ENCODE results near the gene TBC1D14. TPM values are rescaled to one million over a fixed set of nuclear protein-coding genes. Genes with fewer than 3 reads are reported as not detected.
A peak's percentile ranks its signal among the peaks of the same experiment; 100 is the strongest.

The TBC1D14 gene
- total RNA-seq, 1 donor from 2014 or later = 61.8 TPM

DNA sequence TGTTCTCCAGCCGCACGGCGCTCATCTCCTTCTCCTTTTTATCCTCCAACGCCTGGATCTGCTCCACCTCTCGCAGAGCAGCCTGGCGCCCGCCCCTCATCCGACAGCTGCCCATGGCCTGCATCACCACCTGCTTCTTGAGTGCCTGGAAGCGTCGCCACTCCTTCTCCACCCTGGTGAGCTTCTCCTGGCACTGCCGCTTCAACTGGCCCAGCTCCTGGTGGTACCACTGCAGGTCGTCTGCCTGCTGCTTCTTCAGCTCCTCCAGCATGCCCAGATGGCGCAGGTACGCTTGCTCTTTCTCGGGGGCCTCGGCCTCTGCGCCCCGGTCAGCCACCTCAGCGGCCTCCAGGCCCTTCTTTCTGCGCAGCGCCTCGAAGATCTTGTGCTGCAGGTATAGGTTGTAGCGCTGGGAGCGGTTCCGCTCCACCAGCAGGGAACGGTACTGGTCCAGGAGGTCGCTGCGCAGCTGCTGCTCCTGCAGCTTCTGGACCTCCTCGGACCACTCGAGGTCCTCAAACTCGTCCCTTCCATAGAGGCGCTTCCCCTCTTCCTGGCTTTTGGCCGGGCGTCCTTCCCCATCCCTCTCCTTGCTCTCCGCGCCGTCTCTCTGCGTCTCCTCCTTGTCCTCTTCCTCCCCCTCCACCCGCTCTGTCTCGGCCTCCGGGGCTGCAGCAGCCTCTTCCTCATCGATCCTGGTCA is 132.3 kb downstream of the TBC1D14 start:
- DNase-seq (ENCODE audit: low spot score, unreplicated experiment) = no peak
- Mint-ChIP-seq H3K36me3 (ENCODE audit: insufficient read depth) (peaks cover 5% of the 10 kb centered on the region), H3K4me3 (ENCODE audit: low read depth) (peak overlapping the region; percentile 80), H3K27me3 (peaks cover 7% of the 10 kb centered on the region), H3K9me3 (ENCODE audit: low read depth) (no peaks in the 10 kb centered on the region), H3K4me1 (ENCODE audit: low read depth) (peaks cover 25% of the 10 kb centered on the region), H3K27ac (peak overlapping the region; percentile 88)
- TF ChIP-seq, protein P1, sequence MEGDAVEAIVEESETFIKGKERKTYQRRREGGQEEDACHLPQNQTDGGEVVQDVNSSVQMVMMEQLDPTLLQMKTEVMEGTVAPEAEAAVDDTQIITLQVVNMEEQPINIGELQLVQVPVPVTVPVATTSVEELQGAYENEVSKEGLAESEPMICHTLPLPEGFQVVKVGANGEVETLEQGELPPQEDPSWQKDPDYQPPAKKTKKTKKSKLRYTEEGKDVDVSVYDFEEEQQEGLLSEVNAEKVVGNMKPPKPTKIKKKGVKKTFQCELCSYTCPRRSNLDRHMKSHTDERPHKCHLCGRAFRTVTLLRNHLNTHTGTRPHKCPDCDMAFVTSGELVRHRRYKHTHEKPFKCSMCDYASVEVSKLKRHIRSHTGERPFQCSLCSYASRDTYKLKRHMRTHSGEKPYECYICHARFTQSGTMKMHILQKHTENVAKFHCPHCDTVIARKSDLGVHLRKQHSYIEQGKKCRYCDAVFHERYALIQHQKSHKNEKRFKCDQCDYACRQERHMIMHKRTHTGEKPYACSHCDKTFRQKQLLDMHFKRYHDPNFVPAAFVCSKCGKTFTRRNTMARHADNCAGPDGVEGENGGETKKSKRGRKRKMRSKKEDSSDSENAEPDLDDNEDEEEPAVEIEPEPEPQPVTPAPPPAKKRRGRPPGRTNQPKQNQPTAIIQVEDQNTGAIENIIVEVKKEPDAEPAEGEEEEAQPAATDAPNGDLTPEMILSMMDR (IDR thresholded peaks at IDR 0.05; ENCODE audit: unreplicated experiment) = no peak

DNA sequence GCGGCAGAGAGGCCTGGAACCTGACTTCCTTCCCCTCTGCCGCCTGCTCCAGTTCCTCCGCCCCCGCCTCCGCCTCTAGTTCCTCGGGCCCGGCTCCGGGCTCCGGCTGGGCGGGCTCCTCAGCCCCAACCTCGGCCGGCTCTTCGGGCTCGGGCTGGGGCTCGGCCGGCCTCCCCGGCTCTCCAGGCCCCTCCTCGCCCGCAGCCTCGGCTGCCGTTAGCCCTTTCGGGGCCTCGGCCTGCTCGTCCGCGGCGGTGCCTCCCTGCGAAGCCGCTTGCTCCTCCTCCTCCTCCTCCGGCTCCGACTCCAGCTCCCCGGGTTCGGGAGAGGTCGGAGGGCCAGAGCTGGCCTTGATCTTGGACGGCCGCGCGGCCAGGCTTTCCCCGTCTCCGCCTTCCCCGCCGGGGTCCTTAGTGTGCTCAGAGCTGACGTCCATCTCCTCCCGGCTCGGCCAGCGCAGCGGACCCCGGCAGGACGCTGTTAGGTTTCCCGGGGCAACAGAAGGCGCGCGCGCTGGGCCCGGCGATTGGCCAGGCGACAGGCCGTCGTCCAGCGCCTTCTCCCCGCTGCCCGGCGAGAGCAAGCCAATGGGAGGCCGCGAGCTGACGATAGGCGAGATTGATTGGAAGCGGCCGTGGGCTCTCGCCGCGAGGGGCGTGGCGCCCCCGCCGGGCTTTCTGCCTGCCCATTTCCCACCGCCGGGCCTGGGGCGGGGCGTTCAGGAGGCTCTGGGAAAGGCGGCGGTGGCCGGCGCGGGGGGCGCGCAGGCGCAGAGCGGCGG is 133.1 kb downstream of the TBC1D14 start:
- Mint-ChIP-seq H3K9me3 (ENCODE audit: low read depth) (no peaks in the 10 kb centered on the region), H3K36me3 (ENCODE audit: insufficient read depth) (peaks cover 6% of the 10 kb centered on the region), H3K4me1 (ENCODE audit: low read depth) (peaks cover 25% of the 10 kb centered on the region), H3K27me3 (peaks cover 7% of the 10 kb centered on the region), H3K27ac (peak overlapping the region; percentile 91), H3K4me3 (ENCODE audit: low read depth) (peak overlapping the region; percentile 84)
- TF ChIP-seq, protein P1 (IDR thresholded peaks at IDR 0.05; ENCODE audit: unreplicated experiment) = peak; percentile 44
- peak; percentile 96 for DNase-seq (ENCODE audit: low spot score, unreplicated experiment)

- peak; percentile 44 for DNase-seq (ENCODE audit: low spot score, unreplicated experiment)
- H3K9me3 Mint-ChIP-seq (ENCODE audit: low read depth) = no peaks in the 10 kb centered on the region
- peak within 1 kb of the TSS; percentile 85 for H3K4me3 Mint-ChIP-seq (ENCODE audit: low read depth)
- TF ChIP-seq, protein P1 (IDR thresholded peaks at IDR 0.05; ENCODE audit: unreplicated experiment) = no peak
- peaks cover 25% of the 10 kb centered on the region for H3K4me1 Mint-ChIP-seq (ENCODE audit: low read depth)
- H3K27ac Mint-ChIP-seq = peak within 1 kb of the TSS; percentile 94
- peaks cover 7% of the 10 kb centered on the region for H3K27me3 Mint-ChIP-seq
- peaks cover 6% of the 10 kb centered on the region for H3K36me3 Mint-ChIP-seq (ENCODE audit: insufficient read depth)
Observed at GRCh38 chr4:7043284-7044136, 133.9 kb downstream of the TBC1D14 start, which contains the start of gene TADA2B. TADA2B (plus strand) TSS chr4:7043372; CDS start chr4:7043580, 208 bp downstream.

GRCh38 chr4:7044137-7044930 is 134.7 kb downstream of the TBC1D14 start:
- peaks cover 7% of the 10 kb centered on the region for H3K27me3 Mint-ChIP-seq
- peaks cover 6% of the 10 kb centered on the region for H3K36me3 Mint-ChIP-seq (ENCODE audit: insufficient read depth)
- peak overlapping the region; percentile 94 for H3K27ac Mint-ChIP-seq
- no peak for DNase-seq (ENCODE audit: low spot score, unreplicated experiment)
- no peaks in the 10 kb centered on the region for H3K9me3 Mint-ChIP-seq (ENCODE audit: low read depth)
- H3K4me1 Mint-ChIP-seq (ENCODE audit: low read depth) = peaks cover 25% of the 10 kb centered on the region
- peak overlapping the region; percentile 85 for H3K4me3 Mint-ChIP-seq (ENCODE audit: low read depth)
- TF ChIP-seq, protein P1 (IDR thresholded peaks at IDR 0.05; ENCODE audit: unreplicated experiment) = no peak

Measured in progenitor cell of endocrine pancreas (in vitro differentiated cells).